GM23248 (cell line): ENCODE results near the gene TBC1D13. TPM values are rescaled to one million over a fixed set of nuclear protein-coding genes. Genes with fewer than 3 reads are reported as not detected.
"Not testable (repeated sequence)": the region's sequence is repeated elsewhere in the genome, so short reads cannot be mapped to it uniquely, and the experiment has no call there.

Source experiments
- DNase-seq: peaks from one replicate; pipeline ENCODE4 v3.0.0-alpha.2; 2015
- H2AFZ ChIP-seq: fragments of 200-600 bp; sonication (generic); 2 replicates; pipeline ENCODE4 v1.6.1; 2016; ENCODE audit warnings: antibody characterized with exemption
- H3F3A ChIP-seq: fragments of 200-600 bp; sonication (generic); 2 replicates; pipeline ENCODE4 v1.6.1; 2016; ENCODE audit warnings: mild to moderate bottlenecking, antibody characterized with exemption, mixed run types; ENCODE audit not compliant: insufficient read depth
- H3K27ac ChIP-seq: fragments of 200-600 bp; sonication (generic); 2 replicates; pipeline ENCODE4 v1.5.1; 2016; ENCODE audit warnings: mild to moderate bottlenecking
- H3K27me3 ChIP-seq: fragments of 200-600 bp; sonication (generic); replicated peaks from 2 replicates; pipeline ENCODE4 v1.6.1; 2016; ENCODE audit warnings: mild to moderate bottlenecking; ENCODE audit not compliant: insufficient read depth
- H3K36me3 ChIP-seq: fragments of 200-600 bp; sonication (generic); 2 replicates; pipeline ENCODE4 v1.6.1; 2016; ENCODE audit warnings: low read depth, mild to moderate bottlenecking
- H3K4me1 ChIP-seq: fragments of 200-600 bp; sonication (generic); 2 replicates; pipeline ENCODE4 v1.6.1; 2016; ENCODE audit warnings: mild to moderate bottlenecking; ENCODE audit not compliant: insufficient read depth
- H3K4me2 ChIP-seq: fragments of 200-600 bp; sonication (generic); one replicate; pipeline ENCODE4 v1.6.1; 2016; ENCODE audit warnings: mild to moderate bottlenecking; ENCODE audit not compliant: unreplicated experiment
- H3K4me3 ChIP-seq: fragments of 200-600 bp; sonication (generic); 2 replicates; pipeline ENCODE4 v1.5.1; 2016; ENCODE audit warnings: mild to moderate bottlenecking
- H3K79me2 ChIP-seq: fragments of 200-600 bp; sonication (generic); 2 replicates; pipeline ENCODE4 v1.6.1; 2016; ENCODE audit warnings: mild to moderate bottlenecking; ENCODE audit not compliant: insufficient read depth
- H3K9ac ChIP-seq: fragments of 200-600 bp; sonication (generic); 2 replicates; pipeline ENCODE4 v1.6.1; 2016; ENCODE audit warnings: mild to moderate bottlenecking
- H3K9me2 ChIP-seq: fragments of 200-600 bp; sonication (generic); 2 replicates; pipeline ENCODE4 v1.6.1; 2016; ENCODE audit warnings: mixed run types, mild to moderate bottlenecking, moderate library complexity; ENCODE audit not compliant: insufficient read depth
- H3K9me3 ChIP-seq: fragments of 200-600 bp; sonication (generic); one replicate; pipeline ENCODE4 v1.6.1; 2017; ENCODE audit warnings: low read depth
- H4K20me1 ChIP-seq: fragments of 200-600 bp; sonication (generic); 2 replicates; pipeline ENCODE4 v1.6.0; 2016; ENCODE audit not compliant: insufficient read depth
- EZH2 ChIP-seq: fragments of 200-600 bp; sonication (generic); IDR thresholded peaks from 2 replicates; pipeline ENCODE4 v1.6.1; 2018; ENCODE audit warnings: antibody characterized with exemption, mild to moderate bottlenecking; ENCODE audit not compliant: insufficient read depth, poor library complexity, severe bottlenecking
- EZH2phosphoT487 ChIP-seq: fragments of 200-600 bp; sonication (generic); IDR thresholded peaks from 2 replicates; pipeline ENCODE4 v1.6.1; 2018; ENCODE audit warnings: antibody characterized with exemption, moderate library complexity, mild to moderate bottlenecking, low read depth; ENCODE audit not compliant: insufficient read depth
- WGBS, 2 experiments: methylation state at CpG; one replicate each; pipeline ENCODE4 v1.1.6; 2015 to 2017; ENCODE audit warnings: low lambda C conversion rate in 2 of 2, low coverage in 1 of 2; ENCODE audit errors: missing lambda C conversion rate in 2 of 2; 5-methylcytosine and 5-hydroxymethylcytosine counted together
- in situ Hi-C: fragments of 300-500 bp; cut with MboI; formaldehyde crosslinking; loops from 2 replicates; pipeline ENCODE4 v1.15.0; 2020
- polyA plus RNA-seq: library from polyadenylated mRNA; unstranded; fragments of >200 nt; fragmentation: Nextera tagmentation; extraction: Ambion mirVana; gene quantifications from 2 replicates; pipeline ENCODE4 v1.2.1, GENCODE V29; 2016
- total RNA-seq: library from RNA; depleted of rRNA; stranded (reverse); fragments of >200 nt; shearing (Covaris generic); gene quantifications from 2 replicates; pipeline ENCODE4 v1.2.3, GENCODE V29; 2014

The TBC1D13 gene
- total and polyA plus RNA-seq, 2 experiments from 2014 or later = 17.3 to 25.3 TPM

GRCh38 chr9:128836509-128837145 lies 49.6 kb downstream of the TBC1D13 start:
- no peaks in the 10 kb centered on the region for H3K9me2 ChIP-seq
- no peak overlapping the region for H2AFZ ChIP-seq
- H3K4me1 ChIP-seq = no peaks in the 10 kb centered on the region
- no peaks in the 10 kb centered on the region for H3K9me3 ChIP-seq
- no peak overlapping the region for H3K4me3 ChIP-seq
- H3K27me3 ChIP-seq = no peaks in the 10 kb centered on the region
- H4K20me1 ChIP-seq = no peaks in the 10 kb centered on the region
- no peaks in the 10 kb centered on the region for H3F3A ChIP-seq
- in situ Hi-C loops = no loop called here
- no peak for DNase-seq
- WGBS, 2 experiments = 83 to 85% methylated on average over 14 of the region's 14 CpGs
- no peak overlapping the region for H3K27ac ChIP-seq
- no peaks in the 10 kb centered on the region for H3K36me3 ChIP-seq
- H3K4me2 ChIP-seq = no peak overlapping the region
- no peaks in the 10 kb centered on the region for H3K79me2 ChIP-seq
- no peak overlapping the region for H3K9ac ChIP-seq
- TF ChIP-seq EZH2 (no peak), EZH2phosphoT487 (no peak)

- DNase-seq = no peak
- Histone ChIP-seq H3K27ac (no peak overlapping the region), H3K9ac (no peak overlapping the region), H3K4me3 (no peak overlapping the region), H2AFZ (no peak overlapping the region), H3K9me3 (no peaks in the 10 kb centered on the region), H3K4me1 (no peaks in the 10 kb centered on the region), H3K4me2 (no peak overlapping the region), H3K36me3 (no peaks in the 10 kb centered on the region), H3K9me2 (no peaks in the 10 kb centered on the region), H3K27me3 (no peaks in the 10 kb centered on the region), H3F3A (no peaks in the 10 kb centered on the region), H3K79me2 (no peaks in the 10 kb centered on the region), H4K20me1 (no peaks in the 10 kb centered on the region)
- in situ Hi-C loops = no loop called here
- TF ChIP-seq EZH2phosphoT487 = no peak
- no peak for TF ChIP-seq EZH2
- 77 to 78% methylated on average over 3 of the region's 3 CpGs for WGBS, 2 experiments
Observed at GRCh38 chr9:128838338-128838737, 51.3 kb downstream of the TBC1D13 start.

GRCh38 chr9:128840524-128840923 lies 53.5 kb downstream of the TBC1D13 start:
- H3K36me3 ChIP-seq = no peaks in the 10 kb centered on the region
- in situ Hi-C loops = no loop called here

GRCh38 chr9:128841694-128842492 lies 54.8 kb downstream of the TBC1D13 start:
- no peaks in the 10 kb centered on the region for H3K9me2 ChIP-seq
- no peaks in the 10 kb centered on the region for H4K20me1 ChIP-seq
- no peak for TF ChIP-seq EZH2
- TF ChIP-seq EZH2phosphoT487 = no peak
- in situ Hi-C loops = no loop called here
- H3F3A ChIP-seq = no peaks in the 10 kb centered on the region
- no peaks in the 10 kb centered on the region for H3K79me2 ChIP-seq
- no peak overlapping the region for H3K4me3 ChIP-seq
- no peaks in the 10 kb centered on the region for H3K36me3 ChIP-seq
- no peak overlapping the region for H2AFZ ChIP-seq
- H3K4me2 ChIP-seq = no peak overlapping the region
- H3K4me1 ChIP-seq = no peaks in the 10 kb centered on the region
- no peak for DNase-seq
- WGBS, 2 experiments = 90 to 93% methylated on average over 11 to 12 of the region's 12 CpGs
- H3K9ac ChIP-seq = no peak overlapping the region
- no peaks in the 10 kb centered on the region for H3K27me3 ChIP-seq
- no peak overlapping the region for H3K27ac ChIP-seq
- no peaks in the 10 kb centered on the region for H3K9me3 ChIP-seq

More at GRCh38 chr9:128840524-128840923, 53.5 kb downstream of the TBC1D13 start:
- Histone ChIP-seq H3K9me3 (no peaks in the 10 kb centered on the region), H3K9me2 (no peaks in the 10 kb centered on the region), H3K9ac (no peak overlapping the region), H3K27me3 (no peaks in the 10 kb centered on the region), H3F3A (no peaks in the 10 kb centered on the region), H3K4me1 (no peaks in the 10 kb centered on the region), H2AFZ (no peak overlapping the region), H3K4me3 (no peak overlapping the region), H3K27ac (no peak overlapping the region), H3K79me2 (no peaks in the 10 kb centered on the region), H3K4me2 (no peak overlapping the region), H4K20me1 (no peaks in the 10 kb centered on the region)
- TF ChIP-seq EZH2phosphoT487 (no peak), EZH2 (no peak)
- DNase-seq = no peak
- 100% methylated on average over 1 of the region's 1 CpG for WGBS, 2 experiments

GRCh38 chr9:128843171-128843570 lies 56.1 kb downstream of the TBC1D13 start:
- H3K79me2 ChIP-seq, H3K9me3 ChIP-seq, H3F3A ChIP-seq, H3K4me2 ChIP-seq, H3K27me3 ChIP-seq, H3K4me1 ChIP-seq, H3K27ac ChIP-seq, in situ Hi-C loops, H3K9me2 ChIP-seq, H3K4me3 ChIP-seq, DNase-seq, H4K20me1 ChIP-seq, H2AFZ ChIP-seq, H3K36me3 ChIP-seq, H3K9ac ChIP-seq: not testable (repeated sequence)
- 98% methylated on average over 7 of the region's 7 CpGs for WGBS, 2 experiments
